ENCODE measurements around the gene YIF1A. TPM values are rescaled to one million over a fixed set of nuclear protein-coding genes. Genes with fewer than 3 reads are reported as not detected.
"Not testable (repeated sequence)": the region's sequence is repeated elsewhere in the genome, so short reads cannot be mapped to it uniquely, and the experiment has no call there.

Gene YIF1A
- total RNA-seq, 1 donor from 2014 or later = 123 TPM

GRCh38 chr11:66326261-66327111 lies 37.5 kb upstream of the YIF1A start:
- DNase-seq (ENCODE audit: low read depth in 2 of 2) = no peak

DNA sequence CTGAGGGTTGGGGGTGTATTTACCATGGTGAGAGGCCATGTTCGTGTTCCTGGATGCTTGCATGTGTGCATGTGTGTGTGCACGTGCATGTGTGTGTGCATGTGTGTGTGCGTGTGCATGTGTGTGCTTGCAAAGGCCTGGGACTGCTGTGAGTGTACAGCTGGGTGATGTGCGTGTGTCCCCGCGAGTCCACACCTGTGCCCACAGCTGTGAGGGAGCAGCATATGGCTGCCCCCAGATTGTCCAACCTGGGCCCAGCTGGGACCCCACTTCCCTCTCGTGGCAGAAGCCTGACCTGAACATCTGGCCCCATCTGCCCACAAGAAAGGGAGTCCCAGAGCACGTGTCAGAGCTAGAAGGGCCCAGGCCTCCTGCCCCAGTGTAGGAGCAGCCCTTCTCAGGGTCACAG lies 36.3 kb upstream of the YIF1A start:
- no peak for DNase-seq (ENCODE audit: low read depth in 2 of 2)

- no peak for DNase-seq (ENCODE audit: low read depth in 2 of 2)
Observed at GRCh38 chr11:66324664-66325063, 35.7 kb upstream of the YIF1A start.

GRCh38 chr11:66323684-66324083 lies 34.7 kb upstream of the YIF1A start:
- DNase-seq (ENCODE audit: low read depth in 2 of 2) = no peak

DNA sequence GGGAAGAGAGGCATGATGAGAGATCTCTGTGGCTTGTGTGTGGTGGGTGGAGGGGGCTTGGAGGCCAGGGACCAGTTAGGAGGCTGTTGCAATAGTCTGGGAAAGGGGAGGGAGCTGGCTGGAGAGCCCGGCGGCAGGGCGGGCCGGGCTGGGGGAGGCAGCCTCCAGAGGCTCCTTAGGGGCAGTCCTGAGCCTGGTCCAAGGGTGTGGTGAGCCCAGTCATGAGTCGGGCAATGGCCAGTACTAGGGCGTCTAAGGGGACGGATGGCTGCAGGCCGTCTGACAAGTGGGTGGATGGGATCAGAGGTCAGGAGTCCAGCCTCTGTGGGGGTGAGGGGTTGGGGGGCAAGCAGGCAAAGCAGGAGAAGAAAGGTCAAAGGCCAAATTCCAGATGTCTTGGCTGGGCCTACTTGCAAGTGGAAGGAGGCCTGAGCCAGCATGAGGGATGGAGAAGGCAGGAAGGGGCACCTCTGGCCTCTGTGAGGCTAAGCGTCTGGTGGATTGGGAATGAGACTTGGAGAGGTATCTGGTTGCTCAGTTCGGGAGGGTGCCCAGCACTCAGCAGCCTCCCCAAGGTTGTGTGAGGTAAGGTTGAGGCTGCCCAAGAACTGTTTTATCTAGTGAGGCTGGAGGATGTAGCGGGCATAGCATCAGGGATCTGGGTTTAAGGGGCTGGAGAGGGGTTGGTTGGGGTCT lies 33.9 kb upstream of the YIF1A start:
- DNase-seq (ENCODE audit: low read depth in 2 of 2) = no peak

- DNase-seq (ENCODE audit: low read depth in 2 of 2) = no peak
Observed at GRCh38 chr11:66321606-66322005, 32.7 kb upstream of the YIF1A start.

DNA sequence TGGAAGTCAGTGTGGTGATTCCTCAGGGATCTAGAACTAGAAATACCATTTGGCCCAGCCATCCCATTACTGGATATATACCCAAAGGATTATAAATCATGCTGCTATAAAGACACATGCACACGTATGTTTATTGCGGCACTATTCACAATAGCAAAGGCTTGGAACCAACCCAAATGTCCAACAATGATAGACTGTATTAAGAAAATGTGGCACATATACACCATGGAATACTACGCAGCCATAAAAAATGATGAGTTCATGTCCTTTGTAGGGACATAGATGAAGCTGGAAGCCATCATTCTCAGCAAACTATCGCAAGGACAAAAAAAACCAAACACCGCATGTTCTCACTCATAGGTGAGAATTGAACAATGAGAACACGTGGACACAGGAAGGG lies 31.8 kb upstream of the YIF1A start:
- not testable (repeated sequence) for DNase-seq (ENCODE audit: low read depth in 2 of 2)

GRCh38 chr11:66320289-66320688 lies 31.3 kb upstream of the YIF1A start:
- DNase-seq (ENCODE audit: low read depth in 2 of 2) = not testable (repeated sequence)

DNA sequence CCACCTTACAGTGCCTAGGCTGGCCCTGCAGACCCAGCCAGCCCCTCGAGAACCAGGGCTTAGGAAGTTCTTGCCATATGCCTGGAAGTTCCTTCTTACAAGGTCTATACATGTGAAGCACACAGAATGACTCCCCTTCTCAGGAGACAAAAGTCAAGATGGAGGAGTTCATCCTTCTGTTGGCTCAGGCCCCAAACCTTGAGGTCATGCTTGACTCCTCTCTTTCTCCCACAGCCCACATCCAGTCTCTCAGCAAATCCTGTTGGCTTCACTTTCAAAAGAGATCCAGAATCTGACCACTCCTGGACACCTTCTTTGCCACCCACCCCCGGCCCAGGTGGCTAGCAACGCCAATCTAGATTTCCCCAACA lies 29.6 kb upstream of the YIF1A start:
- DNase-seq (ENCODE audit: low read depth in 2 of 2) = no peak

GRCh38 chr11:66317723-66318599 lies 29.0 kb upstream of the YIF1A start:
- DNase-seq (ENCODE audit: low read depth in 2 of 2) = no peak

GRCh38 chr11:66317322-66317722 lies 28.4 kb upstream of the YIF1A start:
- DNase-seq (ENCODE audit: low read depth in 2 of 2) = no peak

GRCh38 chr11:66316849-66317251 lies 27.9 kb upstream of the YIF1A start, which contains the start of gene CD248:
TSS of gene CD248 (minus strand) at chr11:66317044. CDS start at chr11:66317027, 17 bp downstream.
- DNase-seq (ENCODE audit: low read depth in 2 of 2) = peak in 1 of 2 donors; percentile 36

DNA sequence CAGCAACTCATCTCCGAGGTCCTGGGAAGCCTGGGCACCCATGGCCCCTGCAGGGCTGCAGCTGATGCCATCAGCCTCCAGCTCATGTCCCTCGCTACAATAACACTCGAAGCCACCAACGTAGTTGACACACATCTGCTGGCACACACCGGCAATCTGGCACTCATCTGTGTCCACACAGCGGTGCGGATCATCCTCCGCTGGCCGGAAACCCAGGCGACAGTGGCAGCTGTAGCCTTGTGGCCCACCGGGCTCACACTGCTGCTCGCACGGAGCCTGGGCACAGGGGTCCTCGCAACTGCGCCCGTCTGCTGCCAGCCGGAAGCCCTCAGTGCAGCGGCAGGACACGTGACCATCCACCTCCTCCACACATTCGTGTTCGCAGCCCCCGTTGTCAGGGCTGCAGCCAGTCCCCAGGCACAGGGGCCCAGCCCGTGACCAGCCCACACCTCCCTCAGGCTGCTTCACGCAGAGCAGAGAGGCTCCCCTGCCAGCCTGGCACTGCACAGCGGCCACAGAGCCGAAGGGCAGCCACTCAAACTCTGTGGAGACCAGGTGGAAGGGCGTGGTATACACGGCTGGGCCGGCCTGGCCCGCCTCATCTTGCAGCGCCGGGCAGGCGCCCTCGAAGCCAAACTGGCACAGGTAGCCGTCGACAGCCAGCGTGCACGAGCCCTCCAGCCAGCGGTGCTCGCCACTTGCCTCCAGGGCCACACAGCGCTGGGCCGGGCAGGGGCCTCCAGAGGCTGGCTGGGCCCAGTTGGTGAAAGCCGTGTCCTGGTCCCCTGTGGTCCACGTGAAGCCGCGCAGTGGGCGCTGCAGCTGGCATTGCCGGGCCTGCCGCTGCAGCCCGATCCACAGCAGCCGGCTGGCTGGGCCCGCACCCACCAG lies 27.2 kb upstream of the YIF1A start:
- no peak for DNase-seq (ENCODE audit: low read depth in 2 of 2)

- DNase-seq (ENCODE audit: low read depth in 2 of 2) = no peak
Observed at GRCh38 chr11:66315498-66315885, 26.5 kb upstream of the YIF1A start.

GRCh38 chr11:66314561-66315497 lies 25.9 kb upstream of the YIF1A start:
- DNase-seq (ENCODE audit: low read depth in 2 of 2) = no peak

GRCh38 chr11:66314186-66314501 lies 25.2 kb upstream of the YIF1A start:
- DNase-seq (ENCODE audit: low read depth in 2 of 2) = no peak

DNA sequence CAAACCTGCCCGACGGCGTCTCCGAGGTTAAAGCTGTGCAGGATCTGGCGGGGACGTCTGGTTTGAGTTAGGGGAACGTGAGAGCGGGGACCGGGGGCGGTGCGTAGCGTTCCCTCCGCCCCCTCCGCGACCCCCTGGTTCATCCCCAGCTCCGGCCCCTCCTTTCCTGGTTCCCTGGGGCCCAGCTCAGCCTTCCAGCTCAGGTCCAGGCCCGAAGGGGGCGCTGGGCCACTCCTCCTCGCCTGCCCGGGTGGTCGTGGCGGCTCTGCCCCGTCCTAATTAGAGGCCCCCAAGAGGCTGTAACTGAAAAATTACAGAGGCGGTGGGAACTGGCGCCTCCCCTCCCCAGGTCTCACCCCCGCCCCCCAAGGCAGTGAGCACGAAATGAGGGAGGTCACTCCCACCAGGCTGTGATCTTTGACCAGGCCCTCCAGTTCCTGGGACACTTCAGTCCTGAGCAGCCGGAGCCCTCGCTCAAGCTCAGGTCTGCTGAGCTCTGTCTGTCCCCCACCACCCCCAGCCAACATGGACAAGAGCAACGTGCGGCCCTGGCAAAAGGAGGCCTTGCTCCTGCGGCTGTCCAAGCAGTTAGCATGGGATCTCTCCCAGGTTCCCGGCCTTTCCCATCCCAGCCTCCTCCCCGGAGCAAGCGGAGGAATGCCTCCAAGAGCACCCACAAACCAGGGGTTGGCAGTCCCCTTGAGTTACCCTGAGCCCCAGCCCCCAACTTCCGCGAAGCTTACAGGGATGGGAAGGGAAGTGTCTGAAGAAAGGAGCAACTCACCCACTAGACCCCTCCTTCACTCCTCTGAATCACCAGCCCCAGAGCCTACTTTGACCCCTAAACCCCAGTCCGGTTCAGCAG lies 24.6 kb upstream of the YIF1A start:
- no peak for DNase-seq (ENCODE audit: low read depth in 2 of 2)

DNA sequence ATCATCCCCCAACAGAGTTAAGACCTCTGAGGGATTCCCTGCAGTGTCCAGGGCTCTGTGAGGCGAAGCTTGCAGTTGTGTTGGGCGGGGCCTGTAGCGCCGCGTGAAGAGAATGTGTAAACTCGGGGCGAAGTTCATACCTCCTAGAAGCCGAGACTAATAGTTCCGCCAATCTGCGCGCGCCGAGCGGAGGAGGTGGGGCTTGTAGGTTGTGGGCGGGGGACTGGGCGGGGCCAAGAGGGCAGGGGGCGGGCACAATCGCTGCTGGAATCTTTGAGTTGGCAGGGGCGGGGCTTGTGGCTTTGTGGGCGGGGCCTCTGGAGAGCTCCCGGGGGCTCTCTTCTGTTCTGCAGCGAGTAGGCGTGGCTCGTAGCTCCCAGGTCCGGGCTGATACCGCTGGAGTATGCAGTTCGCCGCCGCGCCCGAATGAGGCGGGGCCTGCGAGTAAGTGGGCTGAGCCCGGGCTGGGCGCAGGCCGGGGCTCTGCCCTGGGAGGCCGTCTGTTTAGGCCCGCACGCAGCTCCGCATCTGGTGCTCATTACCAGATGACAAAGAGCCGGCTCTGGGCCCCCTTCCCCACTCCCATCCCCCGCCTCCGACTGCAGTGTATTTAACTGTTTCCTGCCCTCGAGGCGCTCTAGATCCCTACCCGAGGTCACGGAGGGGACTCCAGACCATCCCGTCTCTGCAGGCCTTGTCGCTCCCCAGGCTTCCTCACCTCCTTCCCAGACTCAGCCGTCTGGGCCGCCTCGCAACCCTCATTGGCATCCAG lies 23.8 kb upstream of the YIF1A start:
- peak; percentile 87 to 97 for DNase-seq (ENCODE audit: low read depth in 2 of 2)
